Ishikawa (cell line): ENCODE measurements around the gene IFNA17.
"Not testable (repeated sequence)": the region's sequence is repeated elsewhere in the genome, so short reads cannot be mapped to it uniquely, and the experiment has no call there.

Source experiments
- EP300 ChIP-seq: IDR thresholded peaks from 2 replicates; pipeline ENCODE4 v1.6.1; 2012; ENCODE audit warnings: borderline replicate concordance
- NFIC ChIP-seq: IDR thresholded peaks from 2 replicates; pipeline ENCODE4 v1.6.1; 2012
- RAD21 ChIP-seq: IDR thresholded peaks from 2 replicates; pipeline ENCODE4 v1.6.1; 2012; ENCODE audit warnings: low read depth
- REST ChIP-seq: IDR thresholded peaks from 2 replicates; pipeline ENCODE4 v1.6.1; 2012; ENCODE audit warnings: low read depth, mild to moderate bottlenecking
- TCF12 ChIP-seq: IDR thresholded peaks from 2 replicates; pipeline ENCODE4 v1.6.1; 2012; ENCODE audit warnings: low read depth
- ZBTB7A ChIP-seq: IDR thresholded peaks from 2 replicates; pipeline ENCODE4 v1.6.1; 2012; ENCODE audit warnings: low read depth
- TF ChIP-seq, protein P1 (sequence below): IDR thresholded peaks from 2 replicates; pipeline ENCODE4 v1.6.1; 2012

GRCh38 chr9:21213411-21214326, 14.4 kb downstream of the IFNA17 start:
- peak; percentile 49 for TF ChIP-seq RAD21
- TF ChIP-seq TCF12, ZBTB7A, EP300, REST, NFIC: not testable (repeated sequence)
- TF ChIP-seq, protein P1, sequence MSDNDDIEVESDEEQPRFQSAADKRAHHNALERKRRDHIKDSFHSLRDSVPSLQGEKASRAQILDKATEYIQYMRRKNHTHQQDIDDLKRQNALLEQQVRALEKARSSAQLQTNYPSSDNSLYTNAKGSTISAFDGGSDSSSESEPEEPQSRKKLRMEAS, result not testable (repeated sequence)
